AG04450 (cell line): ENCODE measurements around the gene BHLHE41. TPM values are rescaled to one million over a fixed set of nuclear protein-coding genes. Genes with fewer than 3 reads are reported as not detected.

Experiments
- CTCF ChIA-PET: fragments of 300-600, 350-600 bp; formaldehyde crosslinking; extraction: SDS; loops from one replicate; lab custom pipeline; 2022; ENCODE audit warnings: antibody characterized with exemption, inconsistent platforms; lab: Charles Lee
- POLR2A ChIA-PET: fragments of 350-600 bp; formaldehyde crosslinking; extraction: SDS; loops from one replicate; lab custom pipeline; 2021; ENCODE audit warnings: antibody characterized with exemption, inconsistent platforms; lab: Yijun Ruan, JAX
- DNase-seq: peaks from one replicate; pipeline ENCODE4 v3.0.0-alpha.2; 2011; ENCODE audit warnings: low read depth, low spot score
- H3K27ac ChIP-seq: one replicate; pipeline ENCODE4 v1.5.1; 2012; ENCODE audit warnings: low read depth, low read length, control low read depth
- H3K27me3 ChIP-seq: one replicate; pipeline ENCODE4 v1.6.0; 2012; ENCODE audit warnings: low read length; ENCODE audit not compliant: control insufficient read depth, insufficient read depth
- H3K4me3 ChIP-seq: 2 replicates; pipeline ENCODE4 v1.5.1; 2011; ENCODE audit warnings: mild to moderate bottlenecking, low read depth, low read length, control low read depth
- H3K9me3 ChIP-seq: 2 replicates; pipeline ENCODE4 v1.5.1; 2012; ENCODE audit warnings: low read length; ENCODE audit not compliant: control insufficient read depth, insufficient read depth
- CTCF ChIP-seq: IDR thresholded peaks from 2 replicates; pipeline ENCODE4 v1.5.1; 2011; ENCODE audit warnings: low read depth, low read length, control low read depth, inconsistent platforms
- polyA plus RNA-seq: library from polyadenylated mRNA; depleted of rRNA; stranded (reverse); fragments of >200 nt; gene quantifications from 2 replicates; pipeline ENCODE4 v1.2.3, GENCODE V29; 2011

Gene BHLHE41
- polyA plus RNA-seq, 1 experiment: 1.7 TPM

- POLR2A ChIA-PET: no interaction called here
- Histone ChIP-seq H3K27ac (no peak overlapping the region), H3K4me3 (no peak overlapping the region), H3K9me3 (no peaks in the 10 kb centered on the region), H3K27me3 (peaks cover 5% of the 10 kb centered on the region)
- no peak for DNase-seq
- TF ChIP-seq CTCF: no peak
- CTCF ChIA-PET: interaction anchor here (1.2 kb wide), 1 partner anchor 16 kb away, joined by 3 read pairs; no protein-coding TSS in a partner anchor
Observed at GRCh38 chr12:26135571-26135970, 10.7 kb upstream of the BHLHE41 start.

GRCh38 chr12:26135010-26135420 lies 10.2 kb upstream of the BHLHE41 start:
- Histone ChIP-seq H3K4me3 (no peak overlapping the region), H3K27ac (no peak overlapping the region), H3K27me3 (peaks cover 5% of the 10 kb centered on the region), H3K9me3 (no peaks in the 10 kb centered on the region)
- TF ChIP-seq CTCF: no peak
- ChIA-PET CTCF (interaction anchor here (1.9 kb wide), 1 partner anchor 13 kb away, joined by 4 read pairs; no protein-coding TSS in a partner anchor), POLR2A (no interaction called here)
- DNase-seq: no peak

GRCh38 chr12:26134540-26134939 lies 9.7 kb upstream of the BHLHE41 start:
- POLR2A ChIA-PET: no interaction called here
- H3K9me3 ChIP-seq: no peaks in the 10 kb centered on the region
- no peak for DNase-seq
- H3K27me3 ChIP-seq: peaks cover 5% of the 10 kb centered on the region
- H3K27ac ChIP-seq: no peak overlapping the region
- no peak for TF ChIP-seq CTCF
- H3K4me3 ChIP-seq: no peak overlapping the region
- CTCF ChIA-PET: interaction anchor here (1.3 to 1.9 kb wide), 2 partner anchors 12 to 15 kb away, joined by 4 to 5 read pairs; no protein-coding TSS in a partner anchor

- Histone ChIP-seq H3K27me3 (peaks cover 5% of the 10 kb centered on the region), H3K27ac (no peak overlapping the region), H3K9me3 (no peaks in the 10 kb centered on the region), H3K4me3 (no peak overlapping the region)
- ChIA-PET CTCF (interaction anchor here (1.3 to 1.9 kb wide), 2 partner anchors 11 to 14 kb away, joined by 4 to 5 read pairs; no protein-coding TSS in a partner anchor), POLR2A (no interaction called here)
- DNase-seq: no peak
- no peak for TF ChIP-seq CTCF
Observed at GRCh38 chr12:26133521-26133920, 8.7 kb upstream of the BHLHE41 start.

GRCh38 chr12:26132866-26133265 lies 8.0 kb upstream of the BHLHE41 start:
- POLR2A ChIA-PET: no interaction called here
- no peak for DNase-seq
- Histone ChIP-seq H3K4me3 (no peak overlapping the region), H3K27ac (no peak overlapping the region), H3K27me3 (peaks cover 5% of the 10 kb centered on the region), H3K9me3 (no peaks in the 10 kb centered on the region)
- CTCF ChIA-PET: interaction anchor here (1.1 to 1.9 kb wide), 2 partner anchors 10 to 21 kb away, joined by 3 to 4 read pairs; no protein-coding TSS in a partner anchor
- TF ChIP-seq CTCF: no peak
